NCI-H446 (cell line): ENCODE measurements around the gene NFATC3.

ENCODE experiments used
- DNase-seq, 2 experiments: peaks; one replicate each; lab custom pipeline; 2025; lab: John Stamatoyannopoulos, UW

The NFATC3 gene

DNA sequence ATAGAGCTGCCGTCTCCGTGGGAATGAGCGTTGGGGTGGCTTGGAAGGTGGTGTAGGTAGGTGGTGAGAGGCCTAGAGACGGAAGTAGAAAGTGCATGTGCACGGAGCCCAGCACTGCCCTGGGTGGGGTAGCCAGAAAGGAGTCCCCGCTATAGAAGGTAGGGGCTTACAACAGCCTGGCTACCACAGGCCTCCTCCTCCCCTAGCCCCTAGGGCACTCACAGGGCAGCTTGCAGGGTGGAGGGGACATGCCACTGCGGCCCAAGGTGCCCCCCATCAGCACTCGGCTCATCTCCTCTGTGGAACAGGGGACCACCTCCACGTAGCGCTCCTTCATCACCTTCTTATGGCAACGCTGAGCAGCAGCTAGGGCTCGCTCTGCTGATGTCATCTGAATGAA, 145.8 kb downstream of the NFATC3 start:
- DNase-seq: no peak

DNA sequence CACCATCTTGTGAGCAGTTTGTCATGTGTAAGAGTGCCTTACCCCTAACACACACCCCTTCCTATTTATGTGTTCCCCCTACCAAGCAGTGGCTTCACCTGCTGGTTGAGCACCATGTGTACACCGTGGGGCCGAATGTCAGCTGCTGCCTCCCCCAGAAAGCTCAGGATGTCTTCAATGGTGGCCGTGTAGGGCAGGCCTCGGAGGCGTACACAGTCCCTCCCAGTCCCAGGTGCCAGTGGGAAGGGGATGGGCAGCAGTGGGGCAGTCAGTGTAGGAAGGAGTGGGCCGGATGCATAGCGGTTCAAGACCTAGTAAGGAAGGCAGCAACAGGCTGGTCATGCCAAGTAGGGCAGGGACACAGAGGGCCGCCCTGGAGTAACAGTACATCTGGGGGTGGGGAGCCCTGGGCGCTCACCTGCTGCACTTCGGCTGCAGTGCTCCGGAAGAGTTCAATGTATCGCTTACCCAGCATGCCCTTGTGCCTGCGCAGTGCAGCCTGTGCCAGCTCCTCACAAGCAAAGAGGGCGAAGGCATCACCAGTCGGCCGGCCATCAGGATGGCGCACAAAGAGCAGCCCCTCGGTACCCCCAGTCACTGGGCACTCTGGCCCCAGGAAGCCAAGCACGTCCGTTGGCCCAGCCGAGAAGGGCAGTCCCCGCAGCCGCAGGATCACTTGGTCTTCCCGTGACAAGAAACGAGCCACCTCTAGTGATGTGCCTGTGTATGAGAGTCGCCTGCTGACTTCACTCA, 146.4 kb downstream of the NFATC3 start:
- no peak for DNase-seq

- no peak for DNase-seq
Measured at GRCh38 chr16:68232335-68232734, 147.2 kb downstream of the NFATC3 start.

GRCh38 chr16:68233085-68233834, 148.1 kb downstream of the NFATC3 start:
- DNase-seq: no peak

DNA sequence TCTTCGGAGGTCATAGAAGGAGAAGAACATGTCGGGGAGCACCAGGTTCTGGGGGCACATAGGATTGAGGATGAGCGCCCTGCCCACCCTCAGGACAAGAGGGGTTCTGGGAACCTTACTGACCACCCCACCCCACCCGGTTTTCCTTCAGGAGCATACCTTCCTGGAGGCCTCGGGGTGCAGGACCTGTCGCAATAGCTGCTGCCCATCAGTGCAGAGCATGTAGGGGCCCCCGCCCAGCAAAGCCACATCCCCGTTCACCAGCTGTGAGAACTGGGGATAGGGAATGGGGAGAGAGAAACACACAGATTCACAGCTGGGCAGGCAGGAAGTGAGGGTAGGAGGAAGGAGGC, 148.6 kb downstream of the NFATC3 start:
- no peak for DNase-seq

GRCh38 chr16:68234188-68235107, 149.3 kb downstream of the NFATC3 start:
- DNase-seq: no peak

DNA sequence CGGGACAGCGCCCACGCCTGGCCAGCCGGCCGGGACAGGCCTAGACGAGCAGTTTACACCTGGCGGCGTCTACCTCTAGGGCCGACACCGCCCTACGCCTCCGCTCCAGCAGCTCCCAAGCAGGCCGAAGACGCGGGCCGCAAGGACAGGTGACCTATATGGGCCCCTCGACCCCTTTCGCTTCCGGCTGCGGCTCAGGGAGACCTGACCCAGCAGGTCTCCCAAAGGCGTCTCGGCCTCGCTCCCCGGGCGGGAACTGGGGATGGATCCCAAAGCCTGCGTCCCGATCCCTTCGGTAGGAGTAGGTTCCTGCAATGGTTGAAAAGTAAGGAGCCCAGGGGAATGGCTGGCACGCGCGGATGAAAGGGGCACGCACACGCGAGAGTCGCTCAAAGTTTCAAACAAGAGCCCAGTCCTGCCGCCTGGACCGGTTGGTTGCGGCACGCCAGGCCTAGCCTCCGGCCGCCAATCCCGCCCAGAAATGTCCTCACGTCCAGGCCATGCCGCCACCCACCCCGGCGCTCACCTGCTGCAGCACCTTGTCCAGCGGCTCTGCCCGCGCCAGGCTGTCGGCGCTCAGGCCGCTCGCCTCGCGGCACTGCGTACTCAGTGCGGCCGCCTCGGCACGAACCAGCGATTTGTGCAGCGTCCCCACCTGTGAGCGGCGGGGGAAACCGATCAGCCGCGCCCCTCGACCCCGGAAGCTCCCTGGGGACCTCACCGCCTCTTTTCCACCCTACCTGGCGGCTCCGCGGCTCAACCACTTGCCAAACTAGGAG, 150.1 kb downstream of the NFATC3 start:
- DNase-seq: no peak

GRCh38 chr16:68235887-68236136, 150.6 kb downstream of the NFATC3 start, which contains the start of gene ESRP2:
ESRP2 (minus strand) TSS chr16:68236127; CDS start chr16:68236045, 82 bp downstream.
- DNase-seq: no peak

- no peak for DNase-seq
Measured at GRCh38 chr16:68236137-68236825, 151.1 kb downstream of the NFATC3 start.

GRCh38 chr16:68236826-68237242, 151.7 kb downstream of the NFATC3 start:
- no peak for DNase-seq

DNA sequence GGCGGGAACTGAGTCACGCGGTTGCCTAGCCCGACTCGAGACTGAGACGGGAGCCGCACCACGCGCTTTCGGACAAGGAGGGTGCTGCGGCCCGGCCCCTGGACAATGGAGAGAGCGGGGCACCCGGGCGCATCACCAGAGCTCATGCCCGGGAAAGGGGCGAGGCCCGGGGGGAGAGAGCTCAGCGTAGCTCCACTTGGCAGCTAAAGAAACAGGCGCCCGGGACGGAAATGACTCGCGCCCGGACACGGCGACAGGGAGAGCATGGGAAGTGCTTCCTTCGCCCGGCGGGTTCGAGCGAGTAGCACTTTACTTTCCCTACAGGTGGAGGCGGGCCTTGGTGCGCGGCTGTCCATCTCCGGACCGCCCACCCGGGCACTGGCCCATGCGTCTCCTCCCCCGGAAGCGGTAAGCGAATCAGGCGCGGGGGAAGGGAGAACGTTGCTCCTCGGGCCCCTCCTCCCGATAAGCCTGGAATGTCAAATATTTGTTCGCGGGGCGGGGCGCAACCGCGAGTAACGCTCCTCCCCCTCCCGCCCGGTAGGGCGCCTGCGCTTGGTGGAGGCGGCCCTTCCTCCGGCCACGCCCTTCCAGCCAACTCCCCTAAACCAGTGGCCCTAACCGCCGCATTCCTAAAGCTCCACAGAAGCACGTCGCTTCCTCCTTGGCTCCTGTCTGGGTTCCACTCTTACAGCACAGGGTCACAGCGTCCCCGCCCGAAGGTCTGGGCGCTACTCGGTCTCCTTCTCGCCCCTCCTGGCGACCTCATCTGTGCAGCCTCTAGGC, 152.3 kb downstream of the NFATC3 start:
- no peak for DNase-seq

DNA sequence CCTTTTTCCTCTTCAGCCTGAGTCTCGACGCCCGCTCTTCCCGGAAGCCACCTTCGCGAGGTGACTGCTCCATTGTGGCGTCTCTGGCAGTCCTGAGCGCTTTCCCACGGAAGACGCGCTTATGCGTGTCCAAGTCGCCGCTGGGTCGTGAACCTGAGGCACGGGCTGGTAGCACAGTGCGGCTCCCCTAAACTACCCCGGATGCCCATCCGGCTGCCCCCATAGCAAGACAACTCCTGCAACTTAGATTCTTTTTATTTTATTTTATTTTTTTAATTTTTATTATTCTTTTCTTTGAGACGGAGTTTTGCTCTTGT, 152.8 kb downstream of the NFATC3 start:
- no peak for DNase-seq

DNA sequence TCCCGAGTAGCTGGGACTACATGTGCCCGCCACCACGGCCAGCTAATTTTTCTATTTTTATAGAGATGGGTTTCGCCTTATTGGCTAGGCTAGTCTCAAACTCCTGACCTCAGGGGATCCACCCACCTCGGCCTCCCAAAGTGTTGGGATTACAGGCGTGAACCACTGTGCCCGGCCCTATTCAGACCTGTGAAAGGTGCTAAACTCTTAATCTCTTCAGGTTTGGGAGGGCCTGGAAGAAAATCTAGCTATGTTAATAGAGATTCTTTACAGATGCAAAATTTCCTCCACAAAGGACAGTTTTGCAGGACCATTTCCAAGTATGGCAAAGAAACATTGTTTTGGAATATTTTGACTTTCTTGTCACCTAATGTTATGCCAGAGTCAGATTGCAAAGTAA, 156.9 kb downstream of the NFATC3 start:
- no peak for DNase-seq

GRCh38 chr16:68242926-68243858, 158.0 kb downstream of the NFATC3 start:
- DNase-seq: no peak

DNA sequence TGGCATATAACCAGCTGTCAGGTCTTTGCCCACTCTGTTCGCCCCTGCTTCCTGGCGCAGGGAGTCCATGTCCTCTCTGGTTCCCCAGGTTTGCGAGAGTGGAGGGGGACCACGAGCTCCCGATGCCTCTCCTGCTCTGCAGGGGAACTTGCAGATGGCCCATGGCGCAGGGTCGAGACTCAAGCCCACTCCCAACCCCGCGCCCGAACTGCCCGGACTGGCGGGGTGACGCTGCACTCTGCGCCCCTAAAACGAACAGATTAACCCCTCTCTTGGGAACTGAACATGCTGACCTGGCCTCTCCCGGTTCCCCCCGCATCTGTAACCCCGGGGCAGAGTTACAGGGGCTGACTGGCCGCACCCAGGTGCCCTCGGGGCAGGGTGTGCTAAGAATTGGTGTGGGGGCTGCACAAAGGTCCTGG, 159.3 kb downstream of the NFATC3 start:
- no peak for DNase-seq

DNA sequence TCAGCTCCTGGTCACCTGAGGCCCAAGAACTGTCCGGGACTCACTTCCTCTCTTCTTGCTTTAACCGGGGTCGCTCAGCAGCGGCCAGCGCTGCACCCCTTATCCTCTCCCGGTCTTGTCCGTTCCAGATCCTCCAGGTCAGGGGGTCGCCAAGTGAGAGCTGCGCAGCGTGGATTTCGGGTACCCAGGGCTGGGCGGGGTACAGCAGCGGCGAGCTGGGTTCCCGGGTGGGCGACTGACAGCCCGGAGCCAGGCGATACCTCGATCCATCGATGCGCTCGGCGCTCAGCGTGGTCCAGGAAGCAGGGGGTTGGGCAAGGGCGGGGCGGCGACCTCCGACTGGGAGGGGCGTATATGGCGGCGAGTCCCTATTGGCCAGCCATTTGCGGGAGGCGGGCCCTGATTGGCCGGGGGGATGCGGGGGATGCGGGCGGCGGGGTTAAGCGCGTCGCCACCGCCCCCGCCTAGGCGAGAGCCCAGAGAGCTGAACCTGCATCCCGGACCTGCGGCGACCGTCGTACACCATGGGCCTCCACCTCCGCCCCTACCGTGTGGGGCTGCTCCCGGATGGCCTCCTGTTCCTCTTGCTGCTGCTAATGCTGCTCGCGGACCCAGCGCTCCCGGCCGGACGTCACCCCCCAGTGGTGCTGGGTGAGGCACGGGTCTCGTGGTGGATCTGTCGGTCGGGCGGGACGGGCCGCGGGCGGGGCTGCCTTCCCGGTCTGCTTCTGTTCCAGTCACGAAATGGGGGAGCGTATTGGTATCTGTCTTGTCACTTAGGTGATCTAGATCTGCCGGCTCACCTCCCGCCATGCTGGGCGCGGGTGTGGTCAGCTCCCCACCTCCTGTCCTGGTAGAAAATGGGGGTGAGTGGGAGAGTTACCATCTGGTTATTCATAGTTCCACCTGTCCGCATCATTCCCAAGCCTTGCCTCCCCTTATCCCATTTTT, 160.0 kb downstream of the NFATC3 start, which contains the start of gene PLA2G15:
Gene PLA2G15 (plus strand): TSS at position 471 of the 951 bp plus-strand sequence. CDS start 54 bp downstream, at position 525.
- DNase-seq: peak; percentile 69 to 81

GRCh38 chr16:68246121-68246520, 161.0 kb downstream of the NFATC3 start:
- no peak for DNase-seq

DNA sequence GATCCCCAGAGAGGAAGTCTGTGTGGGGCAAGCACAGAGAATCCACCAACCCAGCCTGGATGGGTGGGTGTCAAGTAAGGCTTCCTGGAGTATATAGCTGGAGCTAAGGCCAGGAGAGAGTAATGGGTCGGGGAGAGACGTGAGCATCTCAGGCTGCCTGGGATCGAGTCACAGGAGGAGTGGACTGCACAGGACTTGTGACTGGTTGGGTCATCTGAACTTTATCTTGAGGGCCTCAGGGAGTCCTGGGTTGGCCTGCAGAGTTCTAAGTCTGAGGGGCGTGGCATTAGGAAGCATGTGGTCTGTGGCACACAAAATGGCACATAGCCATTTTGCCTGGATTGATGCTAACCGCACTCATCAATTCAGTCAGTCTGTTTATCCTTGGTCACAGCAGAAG, 161.5 kb downstream of the NFATC3 start:
- no peak for DNase-seq
